Measurements from ENCODE around the gene NUP88. TPM values are rescaled to one million over a fixed set of nuclear protein-coding genes. Genes with fewer than 3 reads are reported as not detected.

NUP88 gene
- total RNA-seq, 1 donor from 2014 or later, result 66.3 TPM

- no peaks in the 10 kb centered on the region for H3K9me3 Mint-ChIP-seq
- H3K4me1 Mint-ChIP-seq, result peaks cover 6% of the 10 kb centered on the region
- no peaks in the 10 kb centered on the region for H3K27me3 Mint-ChIP-seq (ENCODE audit: low read depth)
- no peak for TF ChIP-seq CTCF (IDR thresholded peaks at IDR 0.05; ENCODE audit: unreplicated experiment)
- DNase-seq (ENCODE audit: low spot score in 2 of 2, unreplicated experiment in 2 of 2), result no peak
- peak overlapping the region; percentile 55 for H3K27ac Mint-ChIP-seq
- peaks cover 36% of the 10 kb centered on the region for H3K36me3 Mint-ChIP-seq
- H3K4me3 Mint-ChIP-seq, result no peak overlapping the region
Measured at GRCh38 chr17:5355421-5356129, 63.9 kb downstream of the NUP88 start.

- Mint-ChIP-seq H3K4me1 (peaks cover 6% of the 10 kb centered on the region), H3K4me3 (no peak overlapping the region), H3K9me3 (no peaks in the 10 kb centered on the region), H3K27ac (peak overlapping the region; percentile 55), H3K27me3 (ENCODE audit: low read depth) (no peaks in the 10 kb centered on the region), H3K36me3 (peaks cover 39% of the 10 kb centered on the region)
- TF ChIP-seq CTCF (IDR thresholded peaks at IDR 0.05; ENCODE audit: unreplicated experiment), result no peak
- DNase-seq (ENCODE audit: low spot score in 2 of 2, unreplicated experiment in 2 of 2), result no peak
Measured at GRCh38 chr17:5354886-5355415, 64.5 kb downstream of the NUP88 start.

- no peak for TF ChIP-seq CTCF (IDR thresholded peaks at IDR 0.05; ENCODE audit: unreplicated experiment)
- Mint-ChIP-seq H3K4me1 (peaks cover 6% of the 10 kb centered on the region), H3K27ac (no peak overlapping the region), H3K4me3 (no peak overlapping the region), H3K27me3 (ENCODE audit: low read depth) (no peaks in the 10 kb centered on the region), H3K36me3 (peaks cover 38% of the 10 kb centered on the region), H3K9me3 (no peaks in the 10 kb centered on the region)
- no peak for DNase-seq (ENCODE audit: low spot score in 2 of 2, unreplicated experiment in 2 of 2)
Measured at GRCh38 chr17:5354310-5354709, 65.2 kb downstream of the NUP88 start.

GRCh38 chr17:5352681-5353289 is 66.7 kb downstream of the NUP88 start:
- H3K27me3 Mint-ChIP-seq (ENCODE audit: low read depth), result no peaks in the 10 kb centered on the region
- no peak overlapping the region for H3K4me3 Mint-ChIP-seq
- no peak overlapping the region for H3K27ac Mint-ChIP-seq
- peaks cover 44% of the 10 kb centered on the region for H3K36me3 Mint-ChIP-seq
- peaks cover 6% of the 10 kb centered on the region for H3K4me1 Mint-ChIP-seq
- H3K9me3 Mint-ChIP-seq, result no peaks in the 10 kb centered on the region
- TF ChIP-seq CTCF (IDR thresholded peaks at IDR 0.05; ENCODE audit: unreplicated experiment), result no peak
- no peak for DNase-seq (ENCODE audit: low spot score in 2 of 2, unreplicated experiment in 2 of 2)

GRCh38 chr17:5344914-5345313 is 74.5 kb downstream of the NUP88 start:
- H3K27me3 Mint-ChIP-seq (ENCODE audit: low read depth), result no peaks in the 10 kb centered on the region

More at GRCh38 chr17:5344914-5345313, 74.5 kb downstream of the NUP88 start:
- no peak for TF ChIP-seq CTCF (IDR thresholded peaks at IDR 0.05; ENCODE audit: unreplicated experiment)
- no peak for DNase-seq (ENCODE audit: low spot score in 2 of 2, unreplicated experiment in 2 of 2)
- H3K36me3 Mint-ChIP-seq, result peaks cover 20% of the 10 kb centered on the region
- H3K27ac Mint-ChIP-seq, result no peak overlapping the region
- no peaks in the 10 kb centered on the region for H3K4me1 Mint-ChIP-seq
- no peaks in the 10 kb centered on the region for H3K9me3 Mint-ChIP-seq
- no peak overlapping the region for H3K4me3 Mint-ChIP-seq

Other genes starting within 250 kb of the NUP88 start
- 18.3 to 21.0 TPM (median 18.9 TPM) in 3 replicates for gene ZNF594, start 227.8 kb downstream of the NUP88 start, total RNA-seq
- not detected in 3 replicates for gene SCIMP, start 184.8 kb downstream of the NUP88 start, total RNA-seq
- 46.1 to 50.9 TPM (median 46.6 TPM) in 3 replicates for gene RABEP1, start 137.4 kb downstream of the NUP88 start, total RNA-seq
- 95.9 to 103 TPM (median 97.8 TPM) in 3 replicates for gene RPAIN, start 520 bp upstream of the NUP88 start, total RNA-seq
- 91.5 to 96.4 TPM (median 92.9 TPM) in 3 replicates for gene C1QBP, start 19.5 kb upstream of the NUP88 start, total RNA-seq
- 27.3 to 28.4 TPM (median 27.4 TPM) in 3 replicates for gene DHX33, start 49.3 kb upstream of the NUP88 start, total RNA-seq
- 69.5 to 70.6 TPM (median 69.9 TPM) in 3 replicates for gene DERL2, start 66.5 kb upstream of the NUP88 start, total RNA-seq
- 22.9 to 23.0 TPM (median 23.0 TPM) in 3 replicates for gene MIS12, start 66.9 kb upstream of the NUP88 start, total RNA-seq
- gene NLRP1, start 164.8 kb upstream of the NUP88 start, total RNA-seq, result 36.2 to 37.1 TPM (median 36.5 TPM) in 3 replicates

All from mesothelial cell of epicardium (in vitro differentiated cells).